HEK293 (cell line): Measurements from ENCODE around the gene YPEL4.

ENCODE experiments used
- CTCF ChIP-seq: fragments of 450-650 bp; formaldehyde crosslinking; IDR thresholded peaks from 2 replicates; pipeline ENCODE4 v1.5.1; 2016; ENCODE audit warnings: missing biosample characterization, missing genetic modification characterization
- SCRT1 ChIP-seq: fragments of 450-650 bp; formaldehyde crosslinking; IDR thresholded peaks from 2 replicates; pipeline ENCODE4 v1.5.1; 2016; ENCODE audit warnings: missing biosample characterization, missing genetic modification characterization, borderline replicate concordance

- no peak for TF ChIP-seq CTCF (tag by site-specific recombination)
- no peak for TF ChIP-seq SCRT1
These were observed 11.5 kb downstream of the YPEL4 start for GRCh38 chr11:57638005-57638781.
